ENCODE measurements around the gene SMIM29.
"Not testable (repeated sequence)": the region's sequence is repeated elsewhere in the genome, so short reads cannot be mapped to it uniquely, and the experiment has no call there.

Gene SMIM29

DNA sequence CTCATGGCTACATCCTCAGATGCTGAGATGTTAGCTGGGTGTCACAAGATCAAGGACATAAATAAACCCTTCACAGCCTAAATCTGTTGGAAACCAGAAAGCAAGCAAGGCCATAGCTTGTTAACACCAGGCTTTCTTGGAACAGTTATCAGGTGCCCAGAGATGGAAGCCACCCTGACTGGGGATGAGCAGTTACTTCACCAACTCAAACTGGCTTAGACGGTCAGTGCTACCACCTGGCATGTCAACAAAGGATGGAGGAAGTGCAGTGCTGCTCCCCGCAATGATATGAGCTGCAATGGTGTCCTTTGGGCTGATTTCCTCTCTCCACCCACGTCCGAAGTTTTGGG lies 28.9 kb upstream of the SMIM29 start:
- Histone ChIP-seq H3K27ac (ENCODE audit: low read depth, low read length) (no peak overlapping the region), H3K4me1 (ENCODE audit: control insufficient read depth, insufficient read depth, low read length) (no peaks in the 10 kb centered on the region; the same call in 1 of the 2 replicates), H3K4me3 (ENCODE audit: low read depth, low read length) (no peak overlapping the region), H3K9ac (ENCODE audit: low read length) (no peak overlapping the region), H3K36me3 (ENCODE audit: control insufficient read depth, insufficient read depth, low read length) (peaks cover 6% of the 10 kb centered on the region), H3K9me3 (ENCODE audit: control insufficient read depth, insufficient read depth, low read depth, low read length) (no peaks in the 10 kb centered on the region), H3K27me3 (ENCODE audit: control insufficient read depth, insufficient read depth, low read length) (no peaks in the 10 kb centered on the region)

GRCh38 chr6:34276881-34277762 lies 28.3 kb upstream of the SMIM29 start:
- Histone ChIP-seq H3K27me3 (ENCODE audit: control insufficient read depth, insufficient read depth, low read length) (no peaks in the 10 kb centered on the region), H3K9me3 (ENCODE audit: control insufficient read depth, insufficient read depth, low read depth, low read length) (no peaks in the 10 kb centered on the region), H3K4me1 (ENCODE audit: control insufficient read depth, insufficient read depth, low read length) (peaks cover 4% of the 10 kb centered on the region; the same call in 1 of the 2 replicates), H3K36me3 (ENCODE audit: control insufficient read depth, insufficient read depth, low read length) (peaks cover 6% of the 10 kb centered on the region), H3K4me3 (ENCODE audit: low read depth, low read length) (no peak overlapping the region), H3K27ac (ENCODE audit: low read depth, low read length) (no peak overlapping the region), H3K9ac (ENCODE audit: low read length) (no peak overlapping the region)

DNA sequence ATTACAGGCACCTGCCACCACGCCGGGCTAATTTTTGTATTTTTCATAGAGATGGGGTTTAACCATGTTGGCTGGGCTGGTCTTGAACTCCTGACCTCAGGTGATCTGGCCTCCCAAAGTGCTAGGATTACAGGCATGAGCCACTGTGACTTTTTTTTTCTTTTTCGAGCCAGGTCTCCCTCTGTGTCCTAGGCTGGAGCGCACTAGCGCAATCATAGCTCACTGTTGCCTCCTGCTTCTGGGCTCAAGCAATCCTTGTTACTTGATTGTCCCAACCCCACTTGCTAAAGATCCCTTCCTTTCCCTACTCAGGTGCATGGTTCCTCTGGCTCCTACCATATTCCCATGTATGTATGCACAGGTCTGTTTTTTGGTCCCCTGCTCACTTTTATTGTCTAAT lies 27.4 kb upstream of the SMIM29 start:
- H3K9me3 ChIP-seq (ENCODE audit: control insufficient read depth, insufficient read depth, low read depth, low read length): no peaks in the 10 kb centered on the region
- H3K27me3 ChIP-seq (ENCODE audit: control insufficient read depth, insufficient read depth, low read length): no peaks in the 10 kb centered on the region
- no peak overlapping the region for H3K9ac ChIP-seq (ENCODE audit: low read length)
- peaks cover 6% of the 10 kb centered on the region for H3K36me3 ChIP-seq (ENCODE audit: control insufficient read depth, insufficient read depth, low read length)
- peaks cover 4% of the 10 kb centered on the region; the same call in 1 of the 2 replicates for H3K4me1 ChIP-seq (ENCODE audit: control insufficient read depth, insufficient read depth, low read length)
- no peak overlapping the region for H3K4me3 ChIP-seq (ENCODE audit: low read depth, low read length)
- no peak overlapping the region for H3K27ac ChIP-seq (ENCODE audit: low read depth, low read length)

DNA sequence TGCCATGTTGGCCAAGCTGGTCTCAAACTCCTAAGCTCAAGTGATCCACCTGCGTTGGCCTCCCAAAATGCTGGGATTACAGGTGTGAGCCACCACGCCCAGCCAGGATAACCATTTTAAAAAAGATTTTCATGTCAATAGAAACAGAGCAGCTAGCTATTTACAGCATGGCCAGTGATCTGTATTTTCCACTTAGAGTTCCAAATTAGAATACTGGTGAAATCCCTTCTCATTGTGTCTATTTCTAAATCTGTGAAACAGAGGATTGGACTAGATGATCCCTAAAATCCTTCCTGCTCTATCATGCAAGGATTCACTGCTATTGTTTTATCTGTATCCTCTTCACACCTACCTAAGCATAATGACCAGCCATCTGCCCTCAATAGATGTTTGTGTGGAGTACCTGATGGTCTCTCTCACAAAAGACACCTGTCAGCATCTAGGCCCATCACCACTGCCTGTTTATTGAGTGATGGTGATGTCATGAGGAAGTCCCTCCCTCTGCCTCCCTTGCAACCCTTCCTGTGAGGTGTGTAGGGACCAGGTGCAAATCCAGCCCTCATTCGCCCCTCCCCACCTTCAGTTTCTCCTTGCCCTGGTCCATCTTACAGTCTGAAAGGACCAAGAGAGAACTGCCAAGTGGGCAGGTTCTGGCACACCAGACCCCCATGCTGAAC lies 26.5 kb upstream of the SMIM29 start:
- Histone ChIP-seq H3K4me1 (ENCODE audit: control insufficient read depth, insufficient read depth, low read length) (peaks cover 4% of the 10 kb centered on the region; the same call in 1 of the 2 replicates), H3K27me3 (ENCODE audit: control insufficient read depth, insufficient read depth, low read length) (no peaks in the 10 kb centered on the region), H3K36me3 (ENCODE audit: control insufficient read depth, insufficient read depth, low read length) (peaks cover 6% of the 10 kb centered on the region), H3K27ac (ENCODE audit: low read depth, low read length) (no peak overlapping the region), H3K4me3 (ENCODE audit: low read depth, low read length) (no peak overlapping the region), H3K9ac (ENCODE audit: low read length) (no peak overlapping the region), H3K9me3 (ENCODE audit: control insufficient read depth, insufficient read depth, low read depth, low read length) (no peaks in the 10 kb centered on the region)

- peaks cover 4% of the 10 kb centered on the region; the same call in 1 of the 2 replicates for H3K4me1 ChIP-seq (ENCODE audit: control insufficient read depth, insufficient read depth, low read length)
These were observed 25.3 kb upstream of the SMIM29 start for GRCh38 chr6:34274129-34274528.

GRCh38 chr6:34273242-34273805 lies 24.5 kb upstream of the SMIM29 start:
- no peaks in the 10 kb centered on the region for H3K27me3 ChIP-seq (ENCODE audit: control insufficient read depth, insufficient read depth, low read length)
- no peaks in the 10 kb centered on the region for H3K36me3 ChIP-seq (ENCODE audit: control insufficient read depth, insufficient read depth, low read length)
- no peak overlapping the region for H3K4me3 ChIP-seq (ENCODE audit: low read depth, low read length)
- no peak overlapping the region for H3K27ac ChIP-seq (ENCODE audit: low read depth, low read length)
- no peak overlapping the region for H3K9ac ChIP-seq (ENCODE audit: low read length)
- H3K9me3 ChIP-seq (ENCODE audit: control insufficient read depth, insufficient read depth, low read depth, low read length): no peaks in the 10 kb centered on the region; the same call in 1 of the 2 replicates
- peaks cover 4% of the 10 kb centered on the region; the same call in 1 of the 2 replicates for H3K4me1 ChIP-seq (ENCODE audit: control insufficient read depth, insufficient read depth, low read length)

More at GRCh38 chr6:34274129-34274528, 25.3 kb upstream of the SMIM29 start:
- Histone ChIP-seq H3K27ac (ENCODE audit: low read depth, low read length) (no peak overlapping the region), H3K27me3 (ENCODE audit: control insufficient read depth, insufficient read depth, low read length) (no peaks in the 10 kb centered on the region), H3K9ac (ENCODE audit: low read length) (no peak overlapping the region), H3K4me3 (ENCODE audit: low read depth, low read length) (no peak overlapping the region), H3K9me3 (ENCODE audit: control insufficient read depth, insufficient read depth, low read depth, low read length) (no peaks in the 10 kb centered on the region; the same call in 1 of the 2 replicates), H3K36me3 (ENCODE audit: control insufficient read depth, insufficient read depth, low read length) (no peaks in the 10 kb centered on the region; the same call in 1 of the 2 replicates)

GRCh38 chr6:34272013-34272926 lies 23.5 kb upstream of the SMIM29 start:
- Histone ChIP-seq H3K36me3 (ENCODE audit: control insufficient read depth, insufficient read depth, low read length) (no peaks in the 10 kb centered on the region), H3K9ac (ENCODE audit: low read length) (no peak overlapping the region), H3K4me1 (ENCODE audit: control insufficient read depth, insufficient read depth, low read length) (peaks cover 4% of the 10 kb centered on the region; the same call in 1 of the 2 replicates), H3K27ac (ENCODE audit: low read depth, low read length) (no peak overlapping the region), H3K9me3 (ENCODE audit: control insufficient read depth, insufficient read depth, low read depth, low read length) (no peaks in the 10 kb centered on the region; the same call in 1 of the 2 replicates), H3K4me3 (ENCODE audit: low read depth, low read length) (no peak overlapping the region), H3K27me3 (ENCODE audit: control insufficient read depth, insufficient read depth, low read length) (no peaks in the 10 kb centered on the region)

DNA sequence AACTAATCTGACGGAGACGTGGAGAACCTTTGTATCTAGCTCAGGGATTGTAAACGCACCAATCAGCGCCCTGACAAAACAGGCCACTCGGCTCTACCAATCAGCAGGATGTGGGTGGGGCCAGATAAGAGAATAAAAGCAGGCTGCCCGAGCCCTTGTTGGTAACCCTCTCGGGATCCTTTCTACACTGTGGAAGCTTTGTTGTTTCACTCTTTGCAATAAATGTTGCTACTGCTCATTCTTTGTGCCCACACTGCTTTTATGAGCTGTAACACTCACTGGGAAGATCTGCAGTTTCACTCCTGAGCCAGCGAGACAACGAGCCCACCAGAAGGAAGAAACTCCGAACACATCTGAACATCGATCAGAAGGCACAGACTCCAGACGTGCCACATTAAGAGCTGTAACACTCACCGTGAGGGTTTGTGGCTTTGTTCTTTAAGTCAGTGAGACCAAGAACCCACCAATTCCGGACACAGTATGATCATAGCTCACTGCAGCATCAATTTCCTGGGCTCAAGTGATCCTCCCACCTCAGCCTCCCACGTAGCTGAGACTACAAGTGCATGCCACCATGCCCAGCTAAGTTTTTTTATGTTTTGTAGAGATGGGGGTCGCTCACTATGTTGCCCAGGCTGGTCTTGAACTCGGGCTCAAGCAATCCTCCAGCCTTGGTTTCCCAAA lies 21.0 kb upstream of the SMIM29 start:
- not testable (repeated sequence) for H3K4me1 ChIP-seq (ENCODE audit: control insufficient read depth, insufficient read depth, low read length); H3K9me3 ChIP-seq (ENCODE audit: control insufficient read depth, insufficient read depth, low read depth, low read length); H3K36me3 ChIP-seq (ENCODE audit: control insufficient read depth, insufficient read depth, low read length); H3K27ac ChIP-seq (ENCODE audit: low read depth, low read length); H3K27me3 ChIP-seq (ENCODE audit: control insufficient read depth, insufficient read depth, low read length); H3K4me3 ChIP-seq (ENCODE audit: low read depth, low read length); H3K9ac ChIP-seq (ENCODE audit: low read length)

GRCh38 chr6:34269132-34269531 lies 20.3 kb upstream of the SMIM29 start:
- not testable (repeated sequence) for H3K27ac ChIP-seq (ENCODE audit: low read depth, low read length); H3K27me3 ChIP-seq (ENCODE audit: control insufficient read depth, insufficient read depth, low read length); H3K4me3 ChIP-seq (ENCODE audit: low read depth, low read length); H3K36me3 ChIP-seq (ENCODE audit: control insufficient read depth, insufficient read depth, low read length); H3K4me1 ChIP-seq (ENCODE audit: control insufficient read depth, insufficient read depth, low read length); H3K9me3 ChIP-seq (ENCODE audit: control insufficient read depth, insufficient read depth, low read depth, low read length); H3K9ac ChIP-seq (ENCODE audit: low read length)

GRCh38 chr6:34267746-34268145 lies 18.9 kb upstream of the SMIM29 start:
- H3K36me3 ChIP-seq (ENCODE audit: control insufficient read depth, insufficient read depth, low read length): no peaks in the 10 kb centered on the region
- no peaks in the 10 kb centered on the region; the same call in 1 of the 2 replicates for H3K9me3 ChIP-seq (ENCODE audit: control insufficient read depth, insufficient read depth, low read depth, low read length)
- H3K4me1 ChIP-seq (ENCODE audit: control insufficient read depth, insufficient read depth, low read length): peaks cover 4% of the 10 kb centered on the region; the same call in 1 of the 2 replicates
- H3K9ac ChIP-seq (ENCODE audit: low read length): no peak overlapping the region
- no peak overlapping the region for H3K27ac ChIP-seq (ENCODE audit: low read depth, low read length)
- no peak overlapping the region for H3K4me3 ChIP-seq (ENCODE audit: low read depth, low read length)
- H3K27me3 ChIP-seq (ENCODE audit: control insufficient read depth, insufficient read depth, low read length): no peaks in the 10 kb centered on the region
